Activated CD4-positive, alpha-beta T cell treated with anti-CD3 and anti-CD28 coated beads, Interleukin-2, Interleukin-4, amounts not matched to agents 100 ng/mL and 50 ng/mL, durations not matched to agents 16 hours and 8 hours (primary cell): Measurements from ENCODE around the gene FARP1.
A peak's percentile ranks its signal among the peaks of the same experiment; 100 is the strongest.

ENCODE experiments used
- DNase-seq: peaks from one replicate; pipeline ENCODE4 v3.0.0-alpha.2; 2020; ENCODE audit warnings: low spot score

The FARP1 gene

DNA sequence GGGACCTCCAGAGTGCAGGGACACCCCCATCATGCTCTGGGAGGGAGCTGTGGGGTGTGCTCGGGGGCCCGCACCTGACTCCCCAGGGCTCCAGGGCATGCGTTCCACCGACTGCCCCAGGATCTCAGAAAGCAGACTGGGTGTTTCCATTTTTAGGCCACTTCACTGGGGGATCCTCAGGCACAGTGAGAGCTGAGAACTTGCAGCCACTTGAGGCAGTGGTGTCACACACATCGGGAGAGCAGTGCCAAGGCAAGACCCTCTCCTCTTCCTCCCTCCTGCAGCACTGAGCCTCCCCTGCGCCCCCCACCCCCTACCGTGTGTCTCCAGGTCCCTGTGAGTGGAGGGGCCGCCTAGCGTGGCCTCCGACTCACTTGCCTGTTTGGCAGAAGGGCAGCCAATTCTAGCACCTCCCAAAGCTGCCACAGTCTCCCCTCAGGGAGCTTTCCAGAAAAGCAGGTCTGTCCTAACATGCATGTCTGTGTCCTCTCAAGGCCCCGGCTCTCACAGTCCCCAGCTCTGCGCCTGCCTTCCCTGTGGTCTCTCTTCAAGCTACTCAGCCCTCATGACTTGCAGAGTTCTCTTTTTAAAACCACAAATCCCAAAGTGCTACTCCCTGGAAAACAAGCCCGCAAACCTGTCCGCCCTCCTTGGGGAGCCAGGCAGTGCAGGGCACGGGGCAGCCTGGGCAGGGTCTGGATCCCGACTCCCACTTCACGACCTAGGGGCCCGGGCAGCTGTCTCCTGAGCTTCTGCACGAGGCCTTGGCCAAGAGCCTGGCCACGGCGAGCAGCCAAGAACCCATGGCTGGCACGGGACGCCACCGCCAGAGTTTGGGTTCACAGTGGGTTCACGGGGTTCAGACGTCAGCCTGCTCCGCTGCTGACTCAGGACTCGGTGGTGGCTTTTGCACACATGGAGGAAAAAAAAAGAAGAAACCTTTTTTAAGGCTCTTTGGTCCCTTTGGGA, 339.9 kb downstream of the FARP1 start:
- DNase-seq, result peak; percentile 9

DNA sequence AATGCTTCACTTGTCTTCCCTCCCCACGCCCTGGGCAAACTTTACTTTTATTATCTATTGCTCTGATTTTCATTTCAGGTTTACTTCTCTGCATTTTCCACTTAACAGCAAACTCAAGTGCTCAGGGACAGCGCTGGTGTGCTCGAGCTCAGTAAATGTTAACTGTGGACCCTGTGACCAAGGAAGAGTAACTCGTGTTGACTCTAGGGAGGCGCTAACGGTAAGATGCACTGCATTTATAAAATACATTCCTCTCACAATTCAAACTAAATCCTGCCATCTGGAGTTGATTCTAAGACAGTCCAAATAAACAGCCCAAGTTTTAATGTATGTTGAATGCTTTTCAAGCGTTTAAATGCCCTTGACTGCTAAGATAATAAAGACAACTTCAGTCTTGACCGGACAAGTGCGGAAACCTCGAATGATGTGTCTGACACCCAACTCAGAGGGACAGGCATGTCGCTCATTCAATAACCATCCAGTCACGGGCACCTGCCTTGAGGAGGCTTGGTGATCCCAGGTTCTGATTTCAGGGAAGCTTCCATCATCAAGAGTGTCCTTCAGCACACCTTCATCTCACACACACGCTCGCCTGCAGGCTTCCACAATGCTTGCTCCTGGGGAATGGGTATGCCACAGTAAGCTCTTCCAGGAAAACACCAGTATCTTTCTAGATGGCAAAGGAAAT, 340.9 kb downstream of the FARP1 start:
- DNase-seq, result no peak

DNA sequence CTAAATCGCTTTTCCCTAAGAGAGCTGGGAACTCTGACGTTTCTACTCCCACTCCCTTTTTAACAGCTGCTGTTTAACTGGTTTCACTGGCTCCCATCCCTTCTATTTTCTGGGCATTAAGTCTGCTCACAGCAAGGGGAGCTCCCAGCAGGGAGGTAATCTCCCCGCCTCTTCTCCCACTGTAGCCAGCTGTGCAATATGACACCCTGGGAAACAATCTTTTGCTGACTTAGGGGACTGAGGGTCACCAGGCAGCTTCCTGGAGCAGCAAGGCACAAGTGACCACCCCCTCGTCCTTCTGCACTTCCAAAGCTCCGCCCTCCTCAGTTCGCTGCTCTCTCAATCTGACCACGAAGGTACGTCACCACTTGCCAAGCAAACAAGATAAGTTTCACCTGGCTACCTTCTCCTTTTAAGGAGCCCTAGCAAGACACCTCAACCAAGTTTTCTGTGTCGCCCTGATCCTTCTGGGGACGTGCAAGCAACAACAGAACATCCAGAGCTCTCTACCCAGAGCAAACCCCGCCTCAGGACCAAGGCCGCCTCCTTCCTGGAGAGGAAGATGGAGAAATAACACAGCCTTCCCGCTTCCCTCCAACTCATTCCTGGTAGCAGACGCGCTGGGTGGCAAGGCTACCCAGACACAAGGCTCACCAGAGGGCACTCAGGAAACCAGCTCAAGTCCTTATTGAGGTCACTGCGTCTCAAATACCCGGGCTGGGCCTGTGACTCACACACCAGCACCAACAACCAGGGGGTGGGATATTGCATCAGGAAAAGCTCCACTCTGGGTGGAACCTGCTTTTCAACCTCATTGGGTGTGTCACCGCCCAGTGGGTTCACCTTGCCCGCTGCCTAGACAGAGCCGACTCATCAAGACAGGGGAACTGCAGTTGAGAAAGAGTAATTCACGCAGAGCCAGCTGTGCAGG, 341.7 kb downstream of the FARP1 start:
- DNase-seq, result peak; percentile 71

DNA sequence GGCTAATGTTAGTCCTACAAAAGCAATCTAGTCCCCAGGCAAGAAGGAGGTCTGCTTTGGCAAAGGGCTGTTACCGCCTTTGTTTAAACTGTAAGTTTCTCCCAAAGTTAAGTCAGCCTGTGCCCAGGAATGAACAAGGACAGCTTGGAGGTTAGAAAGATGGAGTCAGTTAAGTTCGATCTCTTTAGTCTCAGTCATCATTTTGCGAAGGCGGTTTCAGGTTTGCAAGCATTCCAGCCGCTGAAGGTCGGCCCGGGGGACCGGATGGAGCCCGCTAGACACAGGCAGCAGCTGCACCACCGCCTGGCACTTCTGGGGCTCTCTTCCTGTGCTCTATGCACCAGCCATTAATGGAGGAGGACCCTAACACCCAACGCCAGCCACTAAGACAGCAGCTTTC, 342.7 kb downstream of the FARP1 start:
- DNase-seq, result no peak

DNA sequence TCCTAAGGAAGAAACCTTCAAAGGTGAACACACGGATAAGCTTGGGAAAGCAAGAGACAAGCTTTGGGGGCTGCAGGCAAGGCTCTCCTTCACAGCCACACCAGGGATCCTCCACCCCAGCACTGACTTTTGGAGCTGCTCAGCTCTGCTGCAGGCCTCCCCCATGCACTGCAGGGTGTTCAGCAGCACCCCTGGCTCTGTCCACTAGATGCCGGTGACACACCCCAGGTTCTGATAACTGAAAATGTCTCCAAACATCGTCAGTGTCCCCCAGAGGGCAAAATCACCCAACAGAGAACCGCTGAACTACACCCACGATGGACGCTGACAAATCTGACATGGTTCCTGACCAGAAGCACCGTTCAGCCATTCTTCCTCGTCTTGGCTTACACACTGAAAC, 343.5 kb downstream of the FARP1 start:
- DNase-seq, result no peak

DNA sequence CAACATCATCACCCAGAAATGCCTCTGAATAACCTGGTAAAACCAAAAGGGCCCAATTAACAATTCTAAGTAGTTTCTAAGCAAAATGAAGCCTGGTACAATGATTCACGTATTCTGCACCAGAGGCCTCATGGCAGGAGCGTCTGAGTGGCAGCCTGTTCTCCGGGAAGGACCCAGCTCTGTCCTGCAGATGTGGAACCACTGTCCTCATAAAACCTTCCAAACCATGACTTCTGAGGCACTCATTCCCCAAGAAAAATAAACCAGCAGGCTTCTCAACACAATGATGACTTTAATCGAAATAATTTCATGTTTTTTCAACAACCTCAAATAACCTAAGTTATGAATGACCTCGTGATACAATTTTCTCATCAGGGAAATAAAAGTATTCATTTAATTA, 344.1 kb downstream of the FARP1 start:
- no peak for DNase-seq

DNA sequence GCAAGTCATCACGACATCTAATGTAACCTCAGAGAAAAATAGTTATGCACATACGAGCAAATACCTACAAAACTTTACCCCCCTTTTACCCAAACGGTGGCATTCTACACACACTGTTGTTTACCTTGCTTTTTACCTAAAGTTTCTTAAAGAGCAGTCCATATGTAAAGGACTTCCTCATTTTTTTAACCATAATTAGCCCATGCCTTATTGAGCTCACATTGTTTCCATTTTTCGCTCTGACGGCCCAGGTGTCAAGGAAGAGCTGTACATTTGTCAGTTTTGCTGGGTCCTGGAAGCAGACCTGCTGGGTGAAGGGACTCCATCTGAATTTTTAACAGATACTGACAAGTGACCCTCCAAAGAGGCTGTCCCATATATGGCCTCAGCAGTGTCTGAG, 344.6 kb downstream of the FARP1 start:
- DNase-seq, result no peak

DNA sequence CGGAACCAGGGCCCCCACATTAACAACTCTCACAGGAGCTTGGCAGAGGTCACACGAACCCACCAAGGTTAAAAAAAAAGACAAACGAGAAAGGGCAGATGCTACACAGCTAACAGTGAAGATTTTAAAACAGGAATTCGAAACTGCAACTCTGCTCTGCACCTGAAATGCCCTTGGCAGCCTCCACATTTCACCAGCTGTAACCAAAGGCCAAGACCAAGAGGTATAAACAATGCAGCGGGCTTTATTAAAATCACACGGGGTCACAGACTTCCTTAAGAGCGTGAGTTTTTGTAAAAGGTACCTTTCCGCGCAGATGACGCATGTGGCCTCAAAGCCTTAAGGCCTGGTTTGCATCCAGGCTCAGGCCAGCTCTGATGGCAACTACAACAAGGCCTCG, 345.8 kb downstream of the FARP1 start:
- no peak for DNase-seq

DNA sequence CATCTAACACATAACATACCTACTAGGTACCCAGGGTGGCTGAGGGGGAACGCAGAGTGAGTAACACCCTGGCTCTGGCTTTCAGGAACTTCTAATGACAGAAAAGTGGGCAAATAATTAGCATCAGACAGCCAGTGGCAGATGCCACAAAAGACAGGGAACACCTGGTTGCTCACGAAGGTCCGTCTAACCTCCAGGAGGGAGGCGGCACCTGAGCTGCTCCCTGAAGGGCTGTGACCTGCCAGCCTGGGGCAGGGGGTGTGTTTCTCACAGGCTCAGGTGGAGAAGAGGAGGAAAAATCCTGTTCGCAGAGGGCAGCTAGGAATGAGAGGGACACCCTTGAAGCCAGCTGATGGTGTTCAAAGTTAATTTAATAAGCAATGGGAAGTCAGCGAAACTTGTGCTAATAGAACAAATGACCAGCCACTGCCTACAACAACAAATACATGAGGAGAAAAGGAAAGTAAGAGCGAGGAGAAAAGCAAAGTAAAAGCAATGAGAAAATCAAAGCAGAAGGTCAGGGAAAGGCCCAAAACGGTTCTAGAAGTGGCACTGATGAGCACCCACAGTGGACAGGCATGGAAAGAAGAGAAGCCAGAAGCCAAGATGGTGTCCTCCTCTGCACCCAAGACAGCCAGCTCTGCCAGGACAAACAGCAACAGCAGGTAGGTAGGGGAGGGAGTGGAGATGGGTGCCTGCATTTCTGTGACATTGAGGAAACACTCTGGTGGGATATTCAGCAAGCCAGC, 346.7 kb downstream of the FARP1 start:
- DNase-seq, result no peak

DNA sequence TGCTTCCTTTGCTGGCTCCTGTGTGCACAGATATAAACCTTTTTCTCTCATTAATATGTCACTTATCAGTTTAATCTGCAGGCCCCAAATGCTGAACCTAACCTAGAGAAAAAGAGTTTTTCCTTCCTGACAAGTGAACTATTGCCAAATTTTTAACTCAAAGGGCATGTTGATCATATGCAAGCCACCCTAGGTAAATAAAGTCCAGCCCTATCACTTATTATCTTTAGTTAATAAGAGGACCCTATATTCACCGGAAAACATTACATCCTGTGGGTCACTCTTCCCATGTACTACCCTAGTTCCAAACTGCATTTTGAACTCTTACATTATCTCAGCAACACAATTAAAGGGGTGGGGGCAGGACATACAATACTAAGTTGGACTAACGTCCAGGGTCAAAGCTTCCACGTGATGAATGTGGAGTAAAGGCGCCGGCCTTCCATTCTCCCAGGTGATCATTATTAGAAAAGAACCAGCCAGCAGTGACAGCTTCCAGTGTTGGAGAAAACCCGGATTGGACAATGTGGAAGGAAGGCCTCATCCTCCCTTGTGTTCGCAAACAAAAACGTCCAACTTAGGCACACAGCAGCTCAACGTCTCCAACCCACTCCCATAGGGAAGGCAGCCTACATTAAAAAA, 347.4 kb downstream of the FARP1 start:
- no peak for DNase-seq

DNA sequence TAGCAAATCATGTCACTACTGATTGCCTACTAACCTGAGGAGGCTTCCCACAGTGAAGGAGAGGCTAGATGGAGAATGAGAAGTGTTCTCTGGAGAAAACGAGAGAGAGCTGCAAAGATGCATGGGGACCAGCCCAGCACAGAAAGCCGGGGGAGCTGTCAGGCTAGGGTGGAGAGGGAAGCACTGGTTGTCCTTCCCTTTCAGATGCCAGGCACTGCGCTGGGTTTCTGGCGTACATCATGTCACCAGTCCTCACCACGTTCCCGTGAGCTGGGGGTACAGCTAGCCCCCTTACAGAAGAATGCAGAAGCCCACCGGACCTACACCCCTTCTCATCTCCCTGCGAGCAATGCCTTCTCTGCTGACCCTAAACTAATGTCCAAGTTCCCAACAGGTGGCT, 348.0 kb downstream of the FARP1 start:
- no peak for DNase-seq

DNA sequence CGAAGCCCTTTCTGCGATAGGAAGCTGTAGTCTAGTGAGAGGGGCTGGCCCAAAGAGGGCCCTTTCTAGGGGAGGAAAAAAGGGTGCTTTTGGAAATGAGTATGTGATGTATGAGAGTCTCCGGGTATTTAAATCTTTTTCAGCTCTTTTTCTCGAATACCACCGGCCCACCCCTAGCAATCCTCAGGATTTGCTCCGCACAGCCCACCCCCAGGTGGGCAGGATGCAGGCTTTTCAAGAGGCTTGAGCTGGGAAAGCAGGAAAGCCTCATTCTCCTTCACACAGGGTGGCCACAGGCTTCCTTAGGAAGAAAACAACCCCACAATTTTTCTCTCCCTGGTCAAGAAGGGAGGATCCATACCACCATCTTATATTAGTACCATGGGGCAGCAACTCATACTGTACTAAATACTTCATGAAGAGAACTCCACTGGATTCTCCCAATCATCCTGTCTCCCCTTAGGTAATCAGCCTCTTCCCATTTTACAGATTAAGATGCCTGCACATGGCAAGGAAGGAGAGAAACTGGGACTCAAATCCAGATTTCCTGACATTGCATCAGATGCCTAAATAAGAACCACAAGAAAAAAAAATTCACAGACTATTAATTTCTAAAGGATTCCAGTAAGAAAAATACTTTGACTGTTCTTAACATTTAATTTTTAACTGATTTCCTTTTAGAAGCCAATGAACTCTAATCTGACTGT, 349.6 kb downstream of the FARP1 start:
- no peak for DNase-seq

DNA sequence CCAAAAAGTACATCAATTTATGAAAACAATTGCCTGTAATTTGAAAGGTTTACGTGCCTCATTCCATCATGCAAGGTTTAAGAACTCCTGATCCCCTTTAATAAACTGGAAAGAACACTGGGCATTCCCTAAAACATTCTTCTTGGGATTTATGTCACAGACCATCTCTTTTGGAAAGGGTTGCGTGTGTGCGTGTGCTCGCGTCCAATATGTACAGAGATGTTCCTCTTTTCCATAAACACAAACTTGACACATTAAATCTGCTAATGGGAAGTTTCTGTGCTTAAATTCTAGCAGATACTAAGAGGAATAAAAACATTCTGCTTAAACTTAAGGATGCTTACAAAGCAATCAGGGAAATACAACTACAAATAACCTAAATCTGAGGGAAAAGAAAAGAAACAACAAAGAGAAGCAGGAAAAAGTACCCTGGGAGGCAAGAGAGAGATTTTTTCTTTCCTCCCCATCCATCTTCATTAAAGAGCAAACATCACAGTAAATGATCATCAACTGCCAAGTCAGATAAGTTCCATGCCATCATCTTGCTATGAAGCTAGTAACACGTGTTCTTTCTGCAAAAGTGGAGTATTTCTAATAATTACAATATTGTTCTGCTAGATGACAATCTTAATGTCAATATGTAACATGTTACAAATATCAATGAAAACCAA, 350.3 kb downstream of the FARP1 start:
- DNase-seq, result no peak

DNA sequence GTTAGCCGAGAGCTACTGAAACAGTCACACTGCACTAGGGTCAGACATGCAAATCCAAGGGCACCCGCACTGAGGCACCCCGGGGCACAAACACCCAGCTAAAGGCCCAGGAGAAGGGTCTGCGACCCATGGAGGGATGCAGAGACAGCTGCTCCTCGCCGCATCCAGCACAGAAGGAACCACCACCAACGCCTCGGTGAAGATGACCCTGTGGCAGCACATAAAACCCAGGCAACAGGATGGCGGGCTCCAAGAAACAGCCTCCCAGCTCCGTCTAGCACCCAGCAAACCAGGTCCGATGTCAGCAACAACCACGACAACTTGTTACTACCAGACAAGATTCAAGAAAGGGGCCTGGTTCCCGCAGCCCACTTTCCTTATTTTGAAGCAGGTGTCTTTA, 351.9 kb downstream of the FARP1 start:
- DNase-seq, result no peak

DNA sequence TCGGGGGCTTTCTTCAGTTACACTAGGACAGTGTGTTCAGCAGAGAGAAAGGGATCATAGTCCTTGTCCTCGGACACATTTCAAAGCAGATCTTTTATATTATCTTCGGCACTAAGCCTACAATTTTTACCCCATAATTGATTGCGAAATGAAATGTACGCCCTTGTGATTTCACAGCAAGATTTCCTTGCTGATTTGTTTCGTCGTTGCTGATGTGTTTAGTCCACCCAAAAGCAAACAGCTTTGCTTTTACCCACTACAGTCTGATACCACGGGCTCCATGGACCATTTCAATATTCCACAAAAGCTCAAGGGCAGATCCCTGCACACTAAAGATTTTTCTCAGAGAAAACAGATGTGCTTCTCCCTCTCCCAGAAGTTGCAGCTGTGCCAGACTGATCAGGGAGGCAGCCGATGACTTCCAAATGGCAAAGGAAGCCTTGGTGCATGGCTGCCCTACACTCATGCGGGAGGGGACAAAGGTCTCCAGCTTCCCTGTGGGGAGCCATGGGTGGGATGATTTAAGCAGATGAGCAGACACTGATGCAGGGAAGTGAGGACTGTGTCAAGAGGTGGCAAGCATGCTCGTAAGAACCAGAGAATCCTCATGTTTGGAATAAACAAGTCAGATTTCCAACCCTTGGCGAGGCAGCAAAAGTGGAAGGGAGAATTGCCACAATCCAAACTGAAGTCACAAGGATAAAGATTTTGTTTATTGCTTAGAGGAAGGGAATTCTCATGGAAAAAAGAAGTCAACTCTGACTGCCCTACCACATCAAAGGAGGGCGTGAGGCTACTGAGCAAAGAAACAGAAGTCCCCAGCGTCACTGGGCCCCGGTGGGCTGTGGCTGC, 353.0 kb downstream of the FARP1 start:
- no peak for DNase-seq

DNA sequence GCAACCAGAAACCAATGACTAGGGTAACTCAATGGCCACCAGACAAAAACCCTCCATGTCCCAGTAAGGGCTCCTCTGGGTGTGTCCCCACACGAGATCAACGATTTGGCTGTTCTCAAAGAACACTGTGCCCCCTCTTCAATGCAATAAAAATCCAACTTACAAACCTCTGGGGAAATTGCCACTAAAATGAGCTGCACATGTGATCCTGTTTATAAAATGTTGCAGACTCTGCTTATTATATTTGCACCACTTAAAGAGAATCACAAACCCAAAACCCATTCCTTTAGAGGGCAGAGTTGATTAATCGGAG, 353.5 kb downstream of the FARP1 start:
- DNase-seq, result no peak

DNA sequence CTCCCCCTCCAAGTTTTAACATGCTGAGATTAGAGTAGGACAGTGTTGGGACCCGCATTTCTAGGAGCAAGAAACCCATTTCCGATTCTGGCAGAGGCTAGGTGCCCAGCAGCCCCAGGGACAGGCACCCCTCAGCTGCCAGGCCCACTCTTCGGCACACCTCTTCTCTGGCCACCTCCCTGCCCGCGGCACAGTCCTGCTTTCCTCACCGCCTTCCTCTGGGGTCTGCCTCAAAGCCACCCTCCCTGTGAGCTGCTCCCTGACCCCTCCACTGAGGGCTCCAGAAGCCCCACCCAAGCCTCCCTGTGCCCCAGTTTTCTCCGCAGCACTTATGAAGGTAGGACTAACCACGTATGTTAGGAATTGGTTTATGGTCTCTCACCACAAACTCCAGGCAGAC, 354.1 kb downstream of the FARP1 start:
- DNase-seq, result no peak

DNA sequence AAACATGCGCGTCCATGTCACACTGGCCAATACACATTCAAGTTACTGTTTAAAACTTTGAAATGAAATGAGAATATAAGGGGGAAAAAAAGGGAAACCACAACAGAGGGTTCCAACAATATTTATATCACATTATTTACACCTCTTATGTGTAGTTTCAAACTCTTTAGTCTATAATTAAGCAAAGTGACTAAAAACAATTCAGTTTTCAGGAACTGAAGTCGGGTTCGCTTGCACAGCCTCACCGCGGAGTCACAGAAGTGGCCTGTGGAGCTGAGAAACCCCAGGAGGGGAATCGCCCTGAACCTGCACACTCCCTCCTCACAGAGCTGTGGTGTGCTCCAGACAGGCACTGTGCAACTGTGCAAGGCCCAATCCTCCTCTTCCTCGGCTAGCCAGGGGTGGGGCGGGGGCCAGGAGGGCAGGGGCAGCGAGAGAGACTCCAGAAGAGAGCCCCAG, 358.1 kb downstream of the FARP1 start:
- no peak for DNase-seq
